ENCODE results near the gene PAX6.

The PAX6 gene

DNA sequence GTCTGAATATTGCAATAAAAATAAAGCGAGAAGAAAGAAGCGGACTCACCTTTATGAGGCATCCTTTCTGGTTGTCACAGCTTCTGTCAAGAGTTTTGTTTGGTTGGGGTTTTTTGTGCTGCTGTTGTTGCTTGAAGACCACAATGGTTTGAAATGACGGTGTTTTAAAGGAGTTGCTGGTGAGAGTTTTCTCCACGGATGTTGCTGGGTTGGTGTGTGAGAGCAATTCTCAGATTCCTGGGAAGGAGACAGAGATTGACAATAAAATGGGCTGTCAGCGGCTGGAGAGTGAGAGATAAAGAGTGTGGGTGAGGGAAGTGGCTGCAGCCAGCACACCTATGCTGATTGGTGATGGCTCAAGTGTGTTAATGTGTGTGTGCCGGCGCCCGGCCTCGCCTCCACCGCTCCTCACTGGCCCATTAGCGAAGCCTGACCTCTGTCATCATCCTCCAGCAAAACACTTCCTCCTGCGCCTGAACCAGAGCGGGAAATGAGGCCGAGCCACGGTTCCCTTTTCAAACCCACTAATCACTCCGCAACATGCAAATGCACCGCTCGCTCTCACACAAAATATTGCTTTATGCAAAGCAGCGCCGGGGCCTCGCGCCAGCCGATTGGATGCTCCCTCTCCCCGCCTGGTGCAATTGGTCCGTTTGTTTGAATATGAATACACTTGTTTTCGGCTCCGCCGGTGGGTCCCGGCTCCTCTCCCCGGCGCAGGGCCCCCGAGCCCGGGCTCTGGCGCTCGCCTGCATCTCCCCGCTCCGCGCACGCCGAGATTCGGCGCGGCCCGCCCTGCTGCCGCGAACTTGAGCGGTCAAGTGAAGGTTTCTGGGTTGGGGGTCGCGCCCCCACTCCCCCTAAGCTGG is at the start of gene PAX6:
Gene PAX6 (minus strand): TSS at position 544 of the 869 bp plus-strand sequence. CDS start 4,911 bp downstream, outside the sequence.
- DNase-seq (ENCODE audit: low read depth in 2 of 2), result no peak

DNA sequence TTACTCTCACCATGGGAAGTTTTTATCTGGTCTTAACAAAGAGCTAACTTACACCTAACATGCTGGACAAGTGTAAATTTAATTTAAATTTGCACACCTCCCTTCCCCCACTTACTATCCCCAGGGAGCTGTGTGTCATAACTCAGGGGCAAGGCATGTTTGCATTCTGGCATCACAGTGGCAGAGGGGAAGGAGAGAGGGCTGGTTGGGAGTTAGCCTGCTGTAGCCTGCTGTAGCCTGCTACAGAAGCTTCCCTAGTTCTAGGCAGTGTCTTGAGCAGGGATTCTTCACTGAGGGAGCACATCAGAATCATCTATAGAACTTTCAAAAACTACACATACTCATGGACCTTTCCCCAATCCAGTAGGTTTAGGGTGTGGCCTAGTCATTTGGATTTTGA is 49.3 kb upstream of the PAX6 start:
- no peak for DNase-seq (ENCODE audit: low read depth in 2 of 2)

DNA sequence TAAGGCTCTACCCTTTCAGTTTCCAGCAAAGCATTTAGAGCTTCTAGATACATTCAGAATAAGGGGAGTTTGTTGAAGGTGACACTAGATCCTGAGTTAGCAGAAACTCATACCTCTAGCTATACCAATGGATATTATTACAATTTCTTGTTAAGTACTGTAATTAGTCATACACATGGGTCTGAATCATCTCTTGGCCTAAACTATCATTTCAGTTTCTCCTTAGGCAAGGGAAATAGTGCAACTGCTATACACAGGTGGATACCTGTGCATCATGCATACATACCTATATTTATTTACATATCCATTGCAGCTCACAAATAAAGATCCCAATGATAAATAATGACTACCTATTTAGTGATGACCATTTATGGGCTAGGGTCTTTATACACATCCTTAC is 45.1 kb upstream of the PAX6 start:
- DNase-seq (ENCODE audit: low read depth in 2 of 2), result no peak

DNA sequence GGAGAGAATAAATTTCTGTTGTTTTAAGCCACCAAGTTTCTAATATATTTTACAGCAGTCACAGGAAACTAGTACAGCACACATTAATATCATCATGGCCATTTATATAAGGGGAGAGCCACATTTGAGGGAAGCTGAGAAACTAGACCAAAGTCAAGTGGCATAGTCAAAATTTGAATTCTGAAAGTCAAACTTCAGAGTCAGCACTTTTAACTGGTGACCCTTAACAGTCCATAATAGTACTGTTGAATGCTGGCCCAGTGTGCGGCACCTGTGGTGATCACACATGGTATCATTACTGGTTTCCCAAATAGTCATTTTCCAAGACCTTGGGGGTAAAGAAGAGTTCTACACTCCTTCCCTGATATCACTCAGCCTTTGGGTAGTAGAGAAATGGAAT is 44.3 kb upstream of the PAX6 start:
- DNase-seq (ENCODE audit: low read depth in 2 of 2), result no peak

DNA sequence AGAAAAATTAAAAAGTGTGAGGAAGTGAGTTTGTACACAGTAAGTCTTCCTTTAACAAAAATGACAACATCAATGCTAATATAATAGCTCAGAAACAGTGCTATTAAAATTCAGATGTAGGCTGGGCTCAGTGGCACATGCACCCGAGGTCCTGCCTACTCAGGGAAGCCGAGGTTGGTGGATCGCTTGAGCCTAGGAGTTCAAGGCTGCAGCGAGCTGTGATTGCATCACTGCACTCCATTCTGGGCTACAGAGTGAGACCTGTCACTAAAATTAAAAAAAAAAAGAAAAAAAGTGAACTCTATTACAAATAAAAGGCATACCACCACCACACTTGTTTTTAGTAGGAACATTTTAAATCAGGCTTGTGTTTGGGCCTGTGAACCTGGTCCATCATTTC is 39.2 kb upstream of the PAX6 start:
- DNase-seq (ENCODE audit: low read depth in 2 of 2), result no peak

DNA sequence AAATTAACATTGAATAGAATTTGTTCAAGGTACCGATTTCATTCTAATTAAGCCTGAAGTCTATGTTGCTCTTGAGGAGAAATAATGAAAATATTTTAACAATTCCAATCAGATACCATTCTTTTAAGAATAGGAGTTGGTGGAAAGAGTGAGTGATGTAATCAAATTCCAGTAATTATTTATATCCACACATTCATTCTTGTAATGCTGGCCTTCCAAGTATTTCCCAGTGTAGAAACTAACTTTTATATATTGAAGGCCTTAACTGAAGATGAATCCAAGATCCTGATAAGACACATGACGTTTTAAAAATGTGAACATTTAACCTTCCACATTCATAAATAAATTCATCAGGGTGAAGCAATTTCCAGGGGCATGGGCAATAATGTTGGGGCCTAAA is 36.6 kb upstream of the PAX6 start:
- no peak for DNase-seq (ENCODE audit: low read depth in 2 of 2)

DNA sequence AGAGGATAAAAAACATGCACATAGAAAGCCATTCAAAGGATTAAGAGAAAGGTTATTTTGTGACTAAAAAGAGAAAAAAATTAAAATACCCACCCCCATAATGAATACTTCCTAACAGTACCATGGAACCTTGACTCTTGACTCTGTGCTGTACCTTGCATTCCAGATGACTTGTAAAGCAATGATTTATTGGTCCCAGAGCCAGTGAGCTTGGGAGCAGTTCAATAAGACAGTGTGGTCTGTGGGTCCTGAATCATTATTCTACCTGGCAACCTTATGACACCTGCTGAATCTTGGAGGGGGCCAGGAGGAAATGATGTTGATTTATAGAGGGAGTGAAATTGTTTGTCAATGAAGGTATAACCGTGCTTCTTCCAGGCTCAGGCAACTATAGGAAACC is 34.2 kb upstream of the PAX6 start:
- no peak for DNase-seq (ENCODE audit: low read depth in 2 of 2)

DNA sequence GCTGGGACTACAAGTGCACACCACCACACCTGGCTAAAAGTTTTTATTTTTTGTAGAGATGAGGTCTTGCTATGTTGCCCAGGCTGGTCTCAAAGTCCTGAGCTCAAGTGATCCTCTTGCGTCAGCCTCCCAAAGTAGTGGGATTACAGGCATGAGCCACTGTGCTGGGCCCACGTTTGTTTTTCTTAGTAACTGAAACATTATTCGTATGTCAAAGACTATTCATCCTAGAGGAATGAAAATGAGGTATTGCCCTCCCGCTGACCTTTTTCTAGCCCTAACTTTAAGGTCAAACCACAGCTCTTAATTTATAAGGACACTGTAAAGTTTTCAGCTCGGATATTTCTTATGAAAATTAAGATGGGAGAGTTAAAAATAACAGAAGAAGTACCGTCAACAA is 33.2 kb upstream of the PAX6 start:
- DNase-seq (ENCODE audit: low read depth in 2 of 2), result no peak

DNA sequence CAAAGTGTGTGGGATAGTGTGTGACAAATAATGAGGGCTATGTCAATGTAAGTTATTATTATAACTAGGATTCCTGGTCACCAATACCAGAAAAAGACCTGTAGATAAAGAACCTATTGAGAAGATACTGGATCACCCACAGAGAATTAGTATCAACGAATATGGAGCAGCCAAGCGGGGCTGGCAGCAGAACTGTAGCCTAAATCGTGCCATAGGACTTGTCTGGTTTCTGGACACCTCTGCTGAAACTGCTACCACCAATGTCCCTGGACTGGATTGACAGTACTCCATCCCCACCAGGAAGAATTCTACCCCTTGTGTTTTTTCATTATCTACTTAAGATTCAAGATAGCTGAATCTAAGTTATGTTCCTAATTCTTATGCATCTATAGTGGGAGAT is 30.3 kb upstream of the PAX6 start:
- DNase-seq (ENCODE audit: low read depth in 2 of 2), result no peak

DNA sequence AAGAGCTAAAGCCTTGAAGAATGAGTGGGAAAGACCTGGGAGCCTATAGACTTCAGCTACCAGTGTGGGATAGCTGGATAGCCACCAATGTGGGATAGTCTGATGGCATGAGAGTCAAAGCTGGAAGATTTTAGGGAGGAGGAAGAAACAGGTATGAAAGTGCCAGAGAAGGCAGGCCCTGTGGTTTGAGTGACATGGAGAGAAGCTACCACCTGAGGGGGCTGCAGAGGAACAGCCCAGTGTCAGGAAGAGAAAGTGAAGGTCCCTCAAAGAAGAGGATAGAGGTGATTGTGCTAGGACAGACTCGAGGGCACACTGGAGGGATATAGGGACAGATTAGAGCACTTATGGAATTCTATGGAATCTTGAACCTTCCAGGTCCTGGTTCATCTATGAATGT is 23.1 kb upstream of the PAX6 start:
- DNase-seq (ENCODE audit: low read depth in 2 of 2), result no peak

DNA sequence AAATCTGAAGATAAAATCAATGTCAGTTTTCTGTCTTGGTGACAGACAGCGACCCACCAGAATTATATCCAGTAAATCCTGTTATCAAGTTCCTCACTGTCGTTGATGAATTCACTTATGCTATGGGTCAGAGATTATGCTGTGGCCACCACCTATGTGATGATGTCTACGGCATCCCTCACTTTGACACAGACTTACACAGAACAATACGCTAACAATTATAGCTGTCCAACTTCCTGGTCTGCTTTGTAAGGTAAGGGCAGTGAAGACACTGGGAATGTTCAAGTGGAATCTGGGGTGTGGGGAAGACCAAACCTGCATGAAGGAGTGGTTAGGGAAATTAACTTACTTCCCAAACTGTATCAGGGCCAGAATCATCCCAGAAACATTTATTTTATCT is 19.3 kb upstream of the PAX6 start:
- no peak for DNase-seq (ENCODE audit: low read depth in 2 of 2)

DNA sequence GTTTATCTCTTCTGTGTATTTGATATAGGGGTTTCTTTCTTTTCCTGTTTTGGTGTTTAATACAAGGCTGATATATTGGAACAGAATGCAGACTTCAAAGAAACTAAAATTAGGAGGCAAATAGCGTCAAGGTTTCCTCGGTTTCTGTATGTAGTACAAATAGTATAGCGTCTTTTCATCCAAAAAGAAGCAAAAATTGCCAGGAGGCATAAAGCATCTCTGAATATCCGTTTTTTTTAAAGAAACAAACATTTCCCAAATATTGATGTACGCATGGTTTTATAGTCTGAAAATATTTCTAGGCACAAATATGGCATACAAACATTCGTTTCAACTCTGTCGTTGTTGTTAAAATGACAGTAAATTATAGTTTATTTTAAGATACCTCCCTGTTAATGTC is 17.1 kb upstream of the PAX6 start:
- no peak for DNase-seq (ENCODE audit: low read depth in 2 of 2)

DNA sequence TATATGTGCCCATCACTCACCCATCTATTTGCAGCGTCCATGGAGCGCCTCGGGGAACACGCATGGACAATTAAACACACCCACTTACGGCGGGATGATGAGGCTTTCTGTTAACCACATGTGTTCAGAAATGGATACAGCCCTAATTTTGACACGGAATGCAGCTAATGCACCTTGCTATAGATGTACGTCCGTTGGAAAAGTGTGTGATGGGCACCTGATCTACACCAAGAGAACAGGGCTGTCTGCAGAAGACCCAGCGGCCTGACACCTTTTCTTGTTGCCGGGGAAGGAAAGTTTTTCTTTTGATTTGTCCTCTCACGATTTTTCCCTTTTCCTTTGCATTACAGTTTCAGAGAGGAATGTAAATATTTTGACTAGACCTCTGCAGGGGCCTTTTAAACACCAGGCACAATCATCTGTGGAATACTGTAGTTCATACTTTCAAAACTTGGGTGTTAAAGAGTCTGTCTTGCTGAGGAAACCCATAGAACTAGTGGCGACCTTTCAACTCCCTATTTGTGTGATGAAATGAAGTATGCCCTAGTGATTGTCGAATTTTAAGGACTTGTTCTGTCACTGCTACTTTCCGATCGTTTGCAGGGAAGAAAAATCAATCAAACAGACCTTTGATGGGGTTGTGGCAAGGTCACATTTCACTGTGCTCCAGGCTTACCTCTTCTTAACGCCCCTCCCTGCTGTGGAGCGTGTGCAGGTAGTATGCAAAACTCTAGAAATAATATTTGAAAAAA is 16.5 kb upstream of the PAX6 start:
- no peak for DNase-seq (ENCODE audit: low read depth in 2 of 2)

DNA sequence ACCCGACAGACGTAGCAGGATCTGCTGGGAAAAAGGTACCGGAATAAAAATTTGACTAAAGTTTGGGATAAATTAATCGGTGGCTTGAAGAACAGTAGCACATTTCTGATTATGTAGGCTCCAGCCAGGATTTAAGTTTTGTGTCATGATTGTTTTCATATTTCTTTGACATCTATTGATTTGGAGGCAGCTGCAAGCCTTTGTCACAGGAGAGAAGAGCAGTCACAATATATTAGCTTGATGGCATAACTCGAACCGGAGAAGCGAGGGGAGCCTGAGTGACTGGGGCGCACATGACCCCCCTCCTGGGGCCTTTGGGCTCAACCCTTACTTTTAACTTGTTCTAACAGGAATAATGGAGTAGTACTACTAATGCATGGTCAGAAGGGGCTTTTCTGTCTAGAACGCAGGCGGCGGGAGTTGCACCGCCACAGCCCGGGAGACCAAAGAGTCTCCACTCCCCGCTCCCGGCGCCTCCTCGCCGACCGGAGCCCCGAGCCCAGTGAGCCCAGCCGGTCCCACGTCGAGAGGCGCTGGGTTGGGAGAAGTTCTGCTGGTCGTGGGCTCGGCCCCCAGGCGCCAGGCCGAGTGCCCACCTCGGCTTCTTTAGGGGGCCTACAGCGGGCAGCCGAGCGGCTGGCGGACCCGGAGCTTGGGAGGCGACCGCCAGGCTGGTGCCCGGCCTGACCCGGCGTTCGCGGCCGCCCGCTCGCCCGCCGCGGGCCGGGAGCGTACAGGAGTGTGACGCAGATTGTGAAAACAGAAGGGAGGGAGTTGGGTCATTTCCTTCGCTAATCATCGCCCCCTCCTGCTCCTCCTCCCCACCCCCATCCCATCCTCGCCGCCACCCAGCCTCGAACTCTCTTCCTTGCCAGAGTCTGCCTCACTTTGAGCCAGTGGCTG is 15.7 kb upstream of the PAX6 start:
- DNase-seq (ENCODE audit: low read depth in 2 of 2), result no peak

DNA sequence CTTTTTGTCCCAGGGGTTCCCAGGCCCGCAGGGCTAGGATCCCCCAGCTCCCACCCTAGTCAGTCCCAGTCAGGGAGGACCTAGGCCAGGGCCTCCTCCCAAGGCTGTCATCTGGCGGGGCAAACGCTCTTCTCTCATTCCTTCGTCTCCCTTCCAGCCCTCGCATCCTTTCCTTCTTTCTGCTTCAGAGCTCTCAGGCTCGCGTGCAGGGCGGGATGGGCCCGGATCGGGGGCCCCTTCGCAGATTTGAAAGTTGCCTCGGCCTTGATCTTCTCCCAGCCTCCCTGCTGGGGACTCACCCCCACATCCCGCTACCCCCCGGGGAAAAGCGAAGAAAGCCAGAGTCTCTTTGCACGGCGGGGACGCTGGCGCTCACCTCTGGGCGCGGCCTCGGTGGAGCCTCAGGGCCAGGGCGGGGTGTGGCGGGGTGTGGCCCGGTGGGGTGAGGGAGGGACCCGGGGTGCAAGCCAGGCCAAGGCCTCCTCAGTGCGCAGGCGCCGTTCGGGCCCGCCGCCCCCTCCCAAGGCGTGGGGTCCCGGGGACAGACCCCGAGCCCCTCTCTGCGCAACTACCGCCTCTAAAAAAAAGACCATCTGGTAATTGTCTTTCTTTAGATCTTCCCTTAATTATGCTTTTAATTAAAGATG is 14.8 kb upstream of the PAX6 start:
- DNase-seq (ENCODE audit: low read depth in 2 of 2), result no peak

DNA sequence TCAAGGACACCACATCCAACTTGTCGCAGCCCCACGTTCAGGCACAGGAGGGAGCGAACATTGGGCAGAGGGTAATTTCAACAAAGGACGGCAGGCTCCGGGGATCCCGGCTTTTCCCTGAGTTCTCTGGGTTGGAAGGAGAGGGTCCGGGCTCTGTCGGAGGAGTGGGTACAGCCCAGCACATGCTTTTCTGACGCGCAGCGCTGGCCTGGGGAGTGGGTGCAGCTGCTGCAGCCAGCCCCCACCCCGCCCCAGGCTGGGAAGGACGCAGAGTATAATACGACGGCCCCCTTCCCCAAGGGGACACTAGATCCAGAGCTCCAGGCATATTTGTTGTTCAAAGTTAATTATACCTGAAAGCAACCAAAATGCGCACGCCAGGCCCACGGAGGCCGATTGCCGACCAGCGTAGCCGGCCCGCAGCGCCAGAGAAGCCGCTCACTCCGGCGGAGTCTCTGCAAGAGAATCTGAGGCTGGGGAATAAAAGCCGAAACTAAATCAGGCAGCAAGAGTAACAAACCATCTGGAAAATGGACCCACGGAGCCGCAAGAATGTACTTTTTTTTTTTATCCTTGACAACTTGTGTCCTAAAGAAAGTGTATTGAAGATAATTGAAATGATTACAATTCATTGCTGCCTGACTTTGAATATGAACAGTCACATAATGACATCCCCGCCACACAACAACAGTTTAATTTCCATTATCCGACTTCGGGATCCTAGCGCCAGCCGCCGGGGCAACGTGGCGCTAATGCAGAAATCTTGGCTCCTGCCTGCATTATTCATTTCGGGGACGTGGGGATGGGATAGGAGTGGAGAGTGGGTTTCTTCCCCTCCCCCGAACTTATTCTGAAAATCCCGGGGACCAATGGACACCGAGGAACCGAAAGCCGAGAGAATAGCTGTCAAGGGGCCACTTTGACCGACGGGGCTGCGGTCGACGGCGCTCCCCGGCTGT is 14.0 kb upstream of the PAX6 start:
- DNase-seq (ENCODE audit: low read depth in 2 of 2), result no peak

DNA sequence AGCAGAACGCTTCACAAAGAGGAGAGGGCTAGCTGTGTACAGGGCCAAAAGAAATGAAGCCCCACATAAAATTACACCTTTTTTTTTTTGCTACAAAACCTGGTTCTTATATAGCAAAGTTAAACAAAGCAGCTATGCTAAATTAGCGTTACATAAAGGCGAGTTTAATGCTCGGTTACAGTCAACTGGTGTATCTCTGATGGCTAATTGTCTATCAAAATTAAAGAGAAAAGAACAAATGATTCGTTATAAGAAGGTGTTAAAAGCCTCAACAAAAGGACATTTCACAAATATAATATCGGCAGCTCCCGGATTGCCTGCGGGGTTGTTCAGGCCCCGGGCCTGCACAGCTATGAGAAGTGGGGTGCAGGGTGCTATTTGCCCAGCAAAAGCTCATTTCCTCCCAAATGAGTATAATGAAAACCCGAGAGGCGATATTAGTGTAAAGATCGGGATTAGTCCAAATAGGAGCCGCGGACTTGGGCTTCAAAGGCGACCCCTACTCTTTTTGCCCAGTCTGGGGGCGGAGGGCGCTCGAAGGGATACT is 13.3 kb upstream of the PAX6 start:
- DNase-seq (ENCODE audit: low read depth in 2 of 2), result no peak

DNA sequence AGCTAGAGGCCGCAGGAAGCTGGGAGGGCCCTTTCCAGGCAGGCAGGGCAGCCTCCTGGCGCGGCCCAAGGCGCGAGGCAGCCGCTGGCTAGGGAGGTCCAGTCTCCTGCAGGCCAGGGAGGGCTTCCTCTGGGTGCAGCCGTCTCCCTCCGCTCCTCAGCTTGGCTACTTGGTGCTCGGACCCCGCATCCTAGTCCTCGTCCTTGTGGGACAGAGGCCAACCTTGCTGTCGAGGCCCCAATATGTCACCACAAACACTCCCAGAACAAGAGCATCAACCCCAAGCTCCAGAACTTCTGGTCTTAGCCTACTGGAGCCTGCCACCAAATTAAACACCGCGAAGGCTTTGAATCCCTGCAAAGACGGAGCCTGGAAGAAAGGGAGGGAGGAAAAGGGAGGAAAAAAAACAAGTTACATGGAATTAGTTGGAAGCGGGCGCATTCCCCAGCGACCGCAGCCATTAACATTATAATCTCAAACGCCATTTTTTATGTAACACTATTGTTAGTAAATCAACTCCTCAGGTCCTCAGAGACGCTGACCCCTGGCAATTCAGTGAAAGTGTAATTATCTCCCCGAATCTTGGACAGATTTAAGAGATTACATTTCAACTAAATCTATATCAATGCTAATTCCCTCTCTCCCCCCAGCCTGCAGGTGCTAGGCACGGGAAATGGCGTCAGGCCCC is 12.7 kb upstream of the PAX6 start:
- no peak for DNase-seq (ENCODE audit: low read depth in 2 of 2)

DNA sequence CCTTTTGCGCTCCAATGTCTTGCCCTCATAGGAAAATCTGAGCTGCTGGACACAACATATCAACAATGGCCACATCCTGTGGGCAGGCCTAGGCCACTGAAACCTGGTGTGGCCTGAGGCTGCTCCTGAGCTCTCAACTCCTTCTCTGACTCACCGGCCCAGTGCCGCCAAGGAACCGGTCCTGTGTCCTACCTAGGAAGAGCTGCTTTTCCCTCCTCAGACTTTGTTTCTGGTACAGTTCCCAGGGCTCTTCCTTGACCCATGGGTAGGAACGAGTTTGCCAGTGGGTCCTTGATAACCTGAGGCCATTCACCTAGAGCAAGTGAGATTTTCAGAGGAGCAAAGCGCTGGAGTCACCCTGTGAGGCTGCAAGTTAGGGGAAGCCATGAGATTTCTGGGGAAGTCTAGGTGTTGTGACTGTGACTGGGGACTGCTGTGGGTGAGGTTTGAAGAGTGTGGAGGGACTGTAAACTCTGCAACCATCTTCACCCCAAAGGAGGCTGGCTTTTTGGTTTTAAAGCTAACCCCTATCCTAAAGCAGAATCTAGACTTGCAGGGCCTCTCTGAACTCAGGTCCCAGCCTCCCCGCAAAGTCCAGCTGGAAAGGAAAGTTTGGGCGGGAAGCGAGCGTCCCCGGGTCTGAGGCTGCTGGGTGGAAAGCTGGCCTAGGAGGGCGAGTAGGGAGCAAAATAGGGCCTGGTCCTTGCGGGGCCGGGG is 12.0 kb upstream of the PAX6 start:
- DNase-seq (ENCODE audit: low read depth in 2 of 2), result no peak
